HG03135 (cell line): ENCODE results near the gene MSTN.

Source experiments
- ATAC-seq: cut with Tn5 transposase; IDR thresholded peaks from one replicate; pipeline ENCODE4 v1.9.1; 2021; ENCODE audit warnings: mild to moderate bottlenecking, moderate library complexity; ENCODE audit not compliant: unreplicated experiment

The MSTN gene

DNA sequence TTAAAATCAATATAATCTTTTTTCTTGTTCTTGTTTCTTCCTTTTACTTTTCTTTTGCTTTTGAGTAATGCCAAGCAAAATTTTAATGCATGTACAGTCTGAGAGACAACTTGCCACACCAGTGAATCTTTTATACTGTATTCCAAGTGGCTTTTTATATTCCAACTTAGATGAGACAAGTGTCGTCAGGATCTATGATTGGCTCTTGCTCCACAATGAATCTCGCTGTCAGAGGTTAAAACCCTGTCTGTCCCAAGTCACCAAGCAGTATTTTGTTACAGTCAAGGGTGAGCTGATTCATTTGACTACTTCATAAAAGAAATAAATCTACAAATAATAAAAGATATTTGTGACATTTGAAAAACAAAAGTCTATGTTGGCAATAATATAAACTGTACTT lies at the start of gene MSTN:
Gene MSTN (minus strand): TSS at position 129 of the 400 bp plus-strand sequence. CDS start 133 bp downstream, outside the sequence.
- ATAC-seq: no peak

DNA sequence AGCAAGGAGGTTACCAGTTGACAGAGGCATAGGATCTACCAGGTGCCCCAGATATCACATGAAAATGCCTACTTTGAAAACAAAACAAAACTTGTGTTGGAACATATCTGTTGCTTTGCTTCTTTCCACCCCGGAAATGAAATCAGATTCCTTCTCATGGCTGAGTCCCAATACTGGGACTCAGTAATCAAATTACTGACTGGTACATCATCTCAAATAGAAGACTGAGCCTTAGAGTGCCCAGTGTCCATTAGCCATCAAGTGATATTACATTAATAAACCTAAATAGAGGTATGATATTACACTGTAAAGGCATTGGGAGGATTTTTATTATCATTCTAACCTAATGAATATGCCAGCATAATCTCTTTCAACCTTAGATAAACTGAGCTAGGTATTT lies 48.6 kb upstream of the MSTN start:
- no peak for ATAC-seq

DNA sequence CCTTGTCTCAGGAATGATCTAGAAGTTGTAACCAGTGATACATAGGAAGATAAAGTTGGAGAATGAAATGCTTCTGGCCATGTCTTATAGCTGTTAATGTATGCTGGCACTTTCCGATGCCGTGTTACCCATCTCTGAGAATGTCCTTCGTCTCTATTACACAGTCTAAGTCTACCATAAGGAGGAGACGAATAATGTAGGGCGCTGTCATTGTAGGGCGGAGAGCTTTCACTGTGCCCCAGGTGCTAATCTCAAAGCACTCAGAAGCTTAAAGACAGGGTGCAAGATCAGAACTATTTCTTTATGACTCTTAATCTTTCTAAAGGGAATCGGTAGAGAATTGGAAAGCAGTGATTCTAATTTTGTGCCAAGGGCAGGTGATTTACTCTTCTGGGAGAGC lies 48.2 kb upstream of the MSTN start:
- ATAC-seq: no peak

DNA sequence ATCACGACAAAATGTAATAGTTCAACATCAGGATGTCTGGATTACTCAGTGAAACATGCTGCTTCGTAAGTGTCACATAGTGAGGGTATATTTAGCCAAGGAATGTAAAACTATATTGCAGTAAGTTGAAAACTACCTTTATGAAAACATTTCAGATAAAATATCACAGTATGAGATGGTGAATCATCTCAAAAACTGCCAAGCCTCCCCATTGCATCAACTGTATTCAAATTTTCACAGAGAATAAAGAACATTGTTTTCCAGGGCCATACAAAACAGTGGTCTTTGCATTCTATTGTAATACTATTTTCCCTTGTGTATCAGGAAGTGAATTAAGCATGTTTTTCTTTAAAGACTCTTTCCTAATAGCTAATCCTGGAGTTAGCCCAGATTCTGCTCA lies 47.6 kb upstream of the MSTN start:
- ATAC-seq: no peak

DNA sequence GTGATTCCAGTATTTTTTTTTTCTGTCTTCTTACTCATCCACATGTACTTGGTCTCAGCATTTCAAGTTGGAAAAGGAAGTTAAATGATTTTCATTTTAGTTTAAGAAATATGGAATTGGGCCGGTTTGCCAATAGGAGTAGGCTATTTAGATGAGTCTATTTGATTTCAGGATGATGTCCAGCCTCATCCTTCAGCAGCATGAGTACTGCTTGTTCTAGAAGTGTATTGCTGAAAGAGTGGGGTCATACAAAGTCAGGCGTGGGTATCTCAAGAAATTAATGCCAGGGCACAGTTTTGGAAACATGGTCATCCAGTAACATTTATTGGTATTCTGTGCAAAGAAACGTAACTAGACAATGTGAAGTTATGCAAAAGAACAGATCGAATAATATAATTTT lies 44.9 kb upstream of the MSTN start:
- ATAC-seq: no peak

DNA sequence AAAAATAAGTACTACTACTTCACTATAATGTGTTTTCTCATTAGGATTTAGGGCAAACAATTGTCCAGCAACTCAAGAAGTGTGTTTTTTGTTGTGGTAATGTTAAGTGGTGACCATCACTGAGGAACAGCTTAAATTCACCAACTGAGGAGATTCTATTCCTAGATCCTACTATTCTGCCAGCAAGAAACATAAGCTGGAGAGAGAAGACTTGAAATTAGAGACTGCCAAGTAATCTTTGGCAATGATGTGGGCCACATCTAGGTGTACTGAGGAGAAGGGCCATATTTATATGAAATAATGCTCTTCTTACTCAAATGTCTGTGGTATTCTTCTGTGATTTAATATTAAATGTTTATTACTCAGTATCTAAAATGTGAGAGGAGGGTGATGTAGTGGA lies 44.3 kb upstream of the MSTN start:
- no peak for ATAC-seq

DNA sequence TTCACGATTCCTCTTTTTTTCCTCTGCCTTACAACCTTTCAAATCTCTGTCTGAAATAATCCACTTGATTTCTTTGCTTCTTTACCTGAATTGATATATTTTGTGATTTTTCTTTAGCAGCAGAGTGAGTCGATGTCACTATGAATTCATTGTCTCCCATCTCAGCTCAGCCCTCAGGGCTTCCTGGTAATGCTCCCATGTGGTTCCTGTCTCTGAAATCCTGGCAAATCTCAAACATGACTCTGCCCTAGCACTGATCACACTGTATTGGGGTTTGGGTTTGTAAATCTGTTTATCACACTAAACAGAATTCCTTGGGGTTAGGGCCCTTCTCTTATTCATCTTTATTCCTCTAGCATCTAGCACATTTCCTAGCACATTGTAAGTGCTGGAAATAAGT lies 43.0 kb upstream of the MSTN start:
- no peak for ATAC-seq

DNA sequence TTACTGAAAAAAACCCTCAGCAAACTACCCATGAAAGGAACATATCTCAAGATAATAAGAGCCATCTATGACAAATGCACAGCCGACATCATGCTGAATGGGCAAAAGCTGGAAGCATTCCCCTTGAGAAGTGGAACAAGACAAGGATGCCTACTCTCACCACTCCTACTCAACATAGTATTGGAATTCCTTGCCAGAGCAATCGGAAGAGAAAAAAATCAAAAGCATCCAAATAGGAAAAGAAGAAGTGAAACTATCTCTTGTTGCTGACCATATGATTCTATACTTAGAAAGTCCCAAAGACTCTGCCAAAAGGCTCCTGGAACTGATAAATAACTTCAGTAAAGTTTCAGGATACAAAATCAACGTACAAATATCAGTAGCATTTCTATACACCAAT lies 40.6 kb upstream of the MSTN start:
- ATAC-seq: no peak

DNA sequence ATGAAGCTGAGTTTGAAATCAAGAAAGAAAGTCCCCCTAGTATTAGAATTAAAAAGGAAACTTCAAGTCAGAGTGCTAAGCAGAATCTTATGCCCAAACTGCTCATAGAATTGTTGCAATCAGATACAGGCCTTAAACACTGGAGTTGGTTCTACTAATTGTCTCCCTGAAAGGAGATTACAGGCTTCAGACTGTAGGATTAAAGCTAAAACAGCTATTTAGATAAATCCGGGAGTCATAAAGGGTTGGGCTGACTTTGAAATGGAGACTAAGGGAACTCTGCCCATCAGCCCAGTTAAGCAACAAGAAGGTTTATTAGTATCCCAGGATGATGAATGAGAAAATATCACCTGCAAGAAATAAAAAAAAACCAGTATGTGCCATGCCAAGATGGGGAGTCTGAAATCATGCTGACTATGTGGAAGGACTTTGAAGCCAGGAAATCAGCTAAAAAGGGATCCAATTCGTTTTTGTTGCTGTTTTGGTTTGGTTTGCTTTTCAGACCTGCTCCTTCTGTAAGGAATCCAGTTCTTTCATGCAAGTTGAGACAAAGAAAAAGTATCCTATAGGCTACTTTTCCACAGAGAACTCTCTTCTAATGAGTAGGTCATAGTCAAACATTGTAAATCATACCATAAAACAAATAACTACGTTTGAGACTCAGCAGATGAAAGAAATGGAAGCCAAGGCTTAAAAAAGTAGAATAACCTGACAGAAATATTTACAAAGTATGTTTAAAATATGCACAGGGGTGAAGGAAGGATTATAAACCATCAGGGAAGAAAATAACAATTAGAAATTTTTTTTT lies 37.6 kb upstream of the MSTN start:
- no peak for ATAC-seq

DNA sequence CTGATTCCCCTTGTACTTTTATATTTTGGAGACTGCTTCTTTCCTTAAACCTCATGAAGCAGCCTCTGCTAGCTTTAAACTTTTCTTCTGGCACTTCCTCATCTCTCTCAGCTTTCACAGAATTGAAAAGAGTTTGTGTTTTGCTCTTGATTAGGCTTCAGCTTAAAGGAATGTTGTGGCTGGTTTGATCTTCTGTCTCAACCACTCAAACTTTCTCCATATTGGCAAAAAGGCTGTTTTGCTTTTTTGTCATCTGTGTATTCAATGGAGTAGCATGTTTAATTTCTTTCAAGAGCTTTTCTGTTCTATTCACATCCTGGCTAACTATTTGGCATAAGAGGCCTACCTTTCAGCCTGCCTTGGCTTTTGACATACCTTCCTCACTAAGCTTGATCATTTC lies 36.3 kb upstream of the MSTN start:
- ATAC-seq: no peak

DNA sequence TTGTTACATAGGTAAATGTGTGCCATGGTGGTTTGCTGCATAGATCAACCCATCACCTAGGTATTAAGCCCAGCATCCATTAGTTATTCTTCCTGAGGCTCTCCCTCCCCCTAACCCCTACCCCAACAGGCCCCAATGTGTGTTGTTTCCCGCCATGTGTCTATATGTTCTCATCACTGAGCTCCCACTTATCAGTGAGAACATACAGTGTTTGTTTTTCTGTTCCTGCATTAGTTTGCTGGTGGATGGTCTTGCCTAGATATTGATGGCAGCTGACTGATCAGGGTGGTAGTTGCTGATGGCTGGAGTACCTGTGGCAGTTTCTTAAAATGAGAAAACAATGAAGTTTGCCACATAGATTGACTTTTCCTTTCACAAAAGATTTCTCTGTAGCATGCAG lies 34.6 kb upstream of the MSTN start:
- ATAC-seq: no peak

DNA sequence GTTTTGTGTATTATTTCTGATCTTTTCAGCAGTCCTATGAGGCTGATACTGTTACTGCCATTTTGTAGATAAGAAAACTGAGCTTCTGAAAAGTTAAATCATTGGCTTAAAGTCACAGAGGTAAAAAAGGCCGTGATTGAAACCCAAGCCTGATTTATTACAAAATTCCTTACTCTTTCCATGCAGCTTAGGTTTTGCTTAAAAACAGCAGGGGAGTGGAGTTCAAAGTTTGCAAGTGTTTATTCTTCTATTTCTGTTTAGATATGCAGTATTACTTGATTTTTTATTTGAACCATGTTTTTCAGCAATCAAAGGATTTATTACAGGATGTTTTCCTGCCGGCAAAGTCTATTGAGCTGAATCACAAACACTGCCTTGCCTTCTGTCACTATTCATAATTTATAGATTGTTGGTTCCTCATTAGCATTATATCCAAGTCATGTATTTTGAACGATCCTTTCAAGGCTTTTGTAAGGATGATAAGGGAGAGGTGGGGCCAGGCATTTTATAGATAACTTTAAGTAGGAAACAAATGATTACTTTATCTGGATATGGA lies 31.9 kb upstream of the MSTN start:
- no peak for ATAC-seq

DNA sequence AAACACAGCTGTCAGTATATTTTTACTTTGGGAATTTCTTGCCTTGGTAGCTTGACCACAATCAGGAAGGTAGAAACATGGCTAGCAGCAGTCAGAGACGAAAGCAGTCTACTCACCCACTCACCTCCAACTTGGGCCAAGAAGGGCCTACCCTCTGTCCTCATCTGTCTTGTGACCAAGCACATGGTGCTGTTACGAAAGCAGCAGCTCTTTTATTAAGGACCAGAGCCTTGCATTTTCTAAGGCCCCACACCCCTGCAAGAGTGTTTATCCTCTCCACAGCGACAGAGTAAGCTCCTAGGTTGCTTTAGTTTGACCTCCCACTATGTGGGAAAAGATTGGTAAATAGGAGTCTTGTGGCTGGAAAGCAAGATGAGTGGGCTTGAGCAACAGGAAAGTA lies 31.3 kb upstream of the MSTN start:
- no peak for ATAC-seq

DNA sequence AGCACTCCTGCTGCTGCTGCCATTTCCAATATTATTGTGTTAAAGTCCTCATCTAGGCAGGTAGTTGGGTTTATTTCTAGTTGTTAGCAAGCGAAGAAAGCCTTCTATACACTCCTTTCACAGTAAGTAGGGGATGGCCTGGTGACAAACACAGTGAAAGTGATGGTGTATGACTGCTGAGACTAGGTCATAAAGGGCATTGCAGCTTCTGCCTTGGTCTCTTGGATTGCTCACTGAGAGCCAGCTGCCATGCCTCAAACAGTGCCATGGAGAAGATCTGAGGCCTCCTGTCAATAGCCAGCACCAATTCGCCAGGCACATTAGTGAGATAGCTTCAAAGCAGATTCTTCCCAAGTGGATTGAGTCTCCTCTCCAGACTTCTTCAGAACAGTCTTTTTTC lies 27.6 kb upstream of the MSTN start:
- ATAC-seq: no peak

DNA sequence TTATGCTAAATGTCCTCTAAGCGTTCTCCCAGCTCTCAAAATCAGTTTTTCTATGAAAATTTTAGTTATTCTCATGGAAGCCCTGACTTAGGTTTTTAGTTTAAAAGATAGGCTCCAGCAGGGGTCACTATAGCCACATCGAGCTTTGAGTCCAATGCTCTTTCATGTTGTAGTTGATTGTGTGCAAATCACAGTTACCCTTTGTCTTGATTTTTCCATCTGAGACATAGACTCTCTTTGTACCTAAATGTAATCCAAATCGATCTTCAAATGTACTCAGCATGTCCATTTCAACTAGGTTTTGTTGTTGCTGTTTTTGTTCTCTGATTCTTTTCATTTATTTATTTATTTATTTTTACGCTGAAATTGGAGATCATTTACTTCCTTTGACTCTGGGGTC lies 26.4 kb upstream of the MSTN start:
- no peak for ATAC-seq

DNA sequence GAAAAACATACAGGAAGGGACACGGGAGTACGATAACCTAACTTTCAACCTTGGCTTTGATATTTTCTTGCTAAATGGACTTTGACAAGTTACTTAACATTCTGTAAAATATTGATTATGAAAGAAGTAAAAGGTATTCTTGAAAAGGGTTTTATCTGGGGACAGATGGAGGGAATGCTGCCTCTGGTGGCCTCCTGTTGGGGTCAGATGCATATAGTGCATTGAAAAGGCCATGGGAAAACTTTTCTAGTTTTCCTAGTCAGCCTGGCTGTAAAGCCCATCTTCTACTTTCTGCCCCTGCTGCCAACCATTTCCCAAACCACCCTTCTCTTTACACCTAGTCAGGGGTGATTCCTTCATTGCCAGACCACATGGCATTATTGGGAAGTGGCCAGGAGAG lies 22.2 kb upstream of the MSTN start:
- ATAC-seq: no peak

DNA sequence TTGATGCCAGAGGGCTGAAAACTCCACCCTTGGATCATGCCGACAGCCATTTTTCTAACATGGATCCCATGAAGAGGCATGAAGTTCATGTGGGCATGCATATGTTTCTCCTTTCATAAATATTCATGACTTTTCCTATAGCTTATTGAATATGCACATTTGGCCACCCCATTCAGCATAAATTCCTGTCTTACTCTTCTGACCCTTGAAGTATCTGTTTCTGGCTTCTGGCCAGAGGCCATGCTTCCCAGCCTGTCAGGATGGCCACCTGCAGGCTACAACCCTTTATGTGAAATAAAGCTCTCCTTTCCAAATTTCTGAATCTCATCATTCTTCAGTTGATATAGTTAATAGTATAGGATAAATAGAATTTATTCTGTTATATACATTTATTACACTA lies 19.6 kb upstream of the MSTN start:
- ATAC-seq: no peak

DNA sequence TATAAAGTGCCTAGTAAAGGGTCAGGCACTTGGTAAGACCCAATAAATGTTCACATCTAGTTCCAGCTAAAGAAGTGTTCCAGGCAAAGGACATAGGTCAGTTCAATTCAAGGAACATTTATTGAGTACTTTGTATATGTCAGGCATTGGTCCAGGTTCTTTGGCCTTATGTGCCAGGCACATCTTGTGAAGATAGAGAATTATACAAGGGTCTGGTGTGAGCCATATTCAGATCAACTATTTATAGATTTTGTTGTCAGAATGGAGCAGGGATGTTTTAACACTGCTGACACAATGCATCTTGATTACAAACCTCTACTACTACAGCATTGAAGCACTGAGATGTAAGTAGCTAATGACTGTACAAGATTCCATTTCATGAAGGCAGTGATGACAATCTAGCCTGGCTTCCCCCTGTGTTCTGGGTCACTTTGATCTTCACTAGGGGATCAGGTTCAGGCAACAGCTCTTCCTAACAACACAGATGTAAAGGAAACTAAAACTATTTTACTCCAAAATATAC lies 18.1 kb upstream of the MSTN start:
- no peak for ATAC-seq

DNA sequence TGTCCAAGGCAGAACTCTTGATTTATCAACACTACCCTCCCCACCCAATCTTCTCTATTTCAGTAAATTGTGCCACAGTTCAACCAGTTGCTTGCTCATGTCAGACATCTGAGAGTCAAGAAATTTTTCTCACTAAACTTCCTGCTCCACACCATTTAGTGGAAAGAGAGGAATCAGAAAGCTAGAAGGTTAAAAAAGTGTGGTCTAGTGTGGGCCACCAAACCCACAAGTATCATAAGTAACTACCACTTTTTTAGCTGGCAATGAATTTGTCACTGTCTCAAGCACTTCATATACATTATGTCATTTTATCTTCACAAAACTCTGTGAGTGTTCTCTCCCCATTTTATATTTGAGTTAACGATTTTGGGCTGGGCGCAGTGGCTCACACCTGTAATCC lies 16.6 kb upstream of the MSTN start:
- ATAC-seq: no peak

DNA sequence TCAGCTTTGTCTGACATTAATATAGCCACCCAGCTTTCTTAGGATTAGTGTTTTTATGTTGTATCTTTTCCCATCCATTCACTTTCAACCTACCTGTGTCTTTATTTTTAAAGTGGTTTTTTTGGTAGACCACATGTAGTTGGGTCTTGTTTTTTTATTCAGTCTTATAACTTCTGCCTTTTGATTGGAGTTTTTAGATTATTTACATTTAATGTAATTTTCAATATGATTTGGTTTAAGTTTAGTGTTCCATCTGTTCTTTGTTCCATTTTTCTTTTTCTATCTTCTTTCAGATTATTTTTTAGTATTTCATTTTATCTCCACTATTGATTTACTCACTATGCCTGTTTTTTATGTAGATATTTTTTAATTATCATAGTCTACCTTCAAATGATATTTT lies 13.1 kb upstream of the MSTN start:
- ATAC-seq: no peak

DNA sequence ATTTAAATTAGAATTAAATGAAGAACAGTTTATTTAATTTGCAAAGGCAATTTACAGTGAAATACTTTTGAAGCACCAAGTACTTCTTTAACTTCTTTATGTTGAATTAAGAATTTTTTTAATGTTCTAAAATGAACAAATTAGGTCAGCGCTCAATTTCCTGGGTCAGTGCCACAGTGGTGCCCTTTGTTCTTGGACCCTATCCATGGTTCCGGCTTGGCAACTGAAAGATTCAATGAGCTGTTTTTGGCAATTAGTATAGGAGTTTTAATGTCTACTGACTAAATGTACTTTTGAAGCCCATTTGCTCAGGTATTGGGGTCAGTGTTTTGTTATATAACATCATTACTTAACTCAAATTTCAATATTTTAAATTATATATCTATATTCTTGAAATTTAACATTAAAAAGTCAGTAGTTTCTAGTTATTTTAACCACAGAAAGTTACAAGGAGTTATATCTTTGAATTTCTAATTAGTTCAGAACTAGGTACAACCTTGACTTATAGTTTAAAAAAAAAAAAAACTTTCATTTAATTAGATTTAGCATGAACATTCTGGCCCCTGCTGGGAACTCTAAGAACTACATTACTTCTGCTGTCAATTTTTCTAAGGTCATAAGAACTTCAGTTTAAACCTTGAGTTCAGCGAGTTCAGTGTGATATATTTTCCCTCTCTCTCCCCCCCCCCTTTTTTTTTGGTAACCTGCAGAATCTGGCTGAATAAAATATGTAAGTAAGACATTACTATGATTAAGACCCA lies 7.6 kb upstream of the MSTN start:
- ATAC-seq: no peak

DNA sequence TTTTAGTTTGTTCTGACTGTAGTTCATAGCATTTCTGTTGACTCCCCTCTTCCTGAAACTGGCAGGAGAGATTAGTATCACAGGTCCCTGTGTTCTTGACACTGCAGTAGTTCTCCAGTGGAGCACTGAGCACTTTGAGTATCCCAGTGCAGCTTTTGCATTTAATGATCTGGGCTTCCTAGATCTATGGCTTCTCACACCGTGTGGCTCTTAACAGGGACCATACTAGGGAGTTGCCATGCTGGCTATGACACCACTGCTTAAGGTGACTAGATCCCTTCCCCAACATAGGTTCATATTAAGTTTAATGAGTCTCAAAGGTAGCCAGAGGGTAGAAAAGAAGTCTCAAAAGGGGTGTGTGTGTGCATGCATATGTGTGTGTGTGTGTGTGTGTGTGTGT lies 6.2 kb upstream of the MSTN start:
- no peak for ATAC-seq
